ENCODE results near the gene RUFY3.

The RUFY3 gene

DNA sequence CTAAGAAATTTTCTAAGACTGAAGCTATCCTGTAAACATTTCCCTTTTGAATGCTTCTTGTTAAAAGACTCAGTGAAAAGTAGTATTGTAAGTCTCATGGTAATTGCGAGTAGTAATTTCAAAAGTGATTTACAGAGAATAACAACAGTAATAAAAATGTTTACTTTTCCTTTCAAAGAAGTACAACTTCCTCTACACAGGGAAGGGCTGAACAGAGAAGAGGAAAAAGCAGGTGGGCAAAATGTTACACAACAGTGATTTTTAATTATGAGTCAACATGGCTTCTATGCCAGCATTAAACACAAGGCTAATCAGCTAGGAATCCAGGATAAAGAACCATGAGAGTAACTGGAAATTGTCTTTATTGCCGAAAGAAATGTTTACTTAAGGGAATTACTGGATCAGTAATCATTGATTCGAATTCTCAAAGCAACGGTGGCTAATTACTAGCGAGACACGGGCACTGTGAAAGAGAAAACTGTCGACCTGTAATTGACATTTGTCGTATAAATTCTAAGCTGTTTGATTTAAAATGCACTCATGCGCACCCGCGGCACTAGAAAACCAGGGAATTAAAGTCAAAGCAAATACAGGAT lies 18.0 kb upstream of the RUFY3 start:
- TF ChIP-seq, protein P1, sequence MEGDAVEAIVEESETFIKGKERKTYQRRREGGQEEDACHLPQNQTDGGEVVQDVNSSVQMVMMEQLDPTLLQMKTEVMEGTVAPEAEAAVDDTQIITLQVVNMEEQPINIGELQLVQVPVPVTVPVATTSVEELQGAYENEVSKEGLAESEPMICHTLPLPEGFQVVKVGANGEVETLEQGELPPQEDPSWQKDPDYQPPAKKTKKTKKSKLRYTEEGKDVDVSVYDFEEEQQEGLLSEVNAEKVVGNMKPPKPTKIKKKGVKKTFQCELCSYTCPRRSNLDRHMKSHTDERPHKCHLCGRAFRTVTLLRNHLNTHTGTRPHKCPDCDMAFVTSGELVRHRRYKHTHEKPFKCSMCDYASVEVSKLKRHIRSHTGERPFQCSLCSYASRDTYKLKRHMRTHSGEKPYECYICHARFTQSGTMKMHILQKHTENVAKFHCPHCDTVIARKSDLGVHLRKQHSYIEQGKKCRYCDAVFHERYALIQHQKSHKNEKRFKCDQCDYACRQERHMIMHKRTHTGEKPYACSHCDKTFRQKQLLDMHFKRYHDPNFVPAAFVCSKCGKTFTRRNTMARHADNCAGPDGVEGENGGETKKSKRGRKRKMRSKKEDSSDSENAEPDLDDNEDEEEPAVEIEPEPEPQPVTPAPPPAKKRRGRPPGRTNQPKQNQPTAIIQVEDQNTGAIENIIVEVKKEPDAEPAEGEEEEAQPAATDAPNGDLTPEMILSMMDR (IDR thresholded peaks at IDR 0.05; ENCODE audit: low read depth, low read length): no peak
- peak overlapping the region; percentile 75 for H3K4me3 ChIP-seq (ENCODE audit: low read depth, low read length)

DNA sequence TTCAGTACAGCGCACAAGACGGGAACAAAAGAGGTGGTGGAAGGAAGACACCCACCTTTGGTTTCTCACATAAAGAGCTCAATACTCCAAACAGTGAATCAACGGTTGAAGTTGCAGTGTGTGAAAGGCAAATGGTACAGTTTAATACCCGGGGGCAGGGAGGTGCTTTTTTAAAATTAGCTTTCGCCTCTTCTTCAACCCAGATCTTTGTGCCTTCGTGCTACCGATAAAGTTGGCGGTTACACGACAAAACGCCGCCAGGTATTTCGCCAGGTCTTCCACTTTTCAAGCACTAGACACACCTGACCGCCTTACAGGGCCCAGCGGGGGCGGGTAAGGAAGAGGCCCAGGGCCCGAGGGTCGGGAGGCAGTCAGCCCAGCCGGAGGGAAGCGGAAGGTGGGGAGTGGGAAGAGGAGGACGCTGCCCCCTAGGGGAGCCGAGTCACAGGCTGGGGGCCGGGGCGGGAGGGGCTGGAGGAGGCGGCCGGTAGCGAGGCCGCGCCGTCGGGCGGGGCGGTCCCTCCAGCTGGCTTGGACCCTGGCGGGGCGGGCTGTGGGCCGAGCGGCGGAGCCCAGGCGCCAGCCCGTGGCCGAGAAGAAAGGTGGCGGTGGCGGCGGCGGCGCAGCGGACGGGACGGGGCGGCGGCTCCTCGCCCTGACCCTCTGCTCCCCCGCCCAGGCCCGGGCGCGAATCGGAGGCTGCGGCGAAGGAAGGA lies 17.4 kb upstream of the RUFY3 start:
- peak overlapping the region; percentile 75 for H3K4me3 ChIP-seq (ENCODE audit: low read depth, low read length)
- TF ChIP-seq, protein P1 (IDR thresholded peaks at IDR 0.05; ENCODE audit: low read depth, low read length): no peak

DNA sequence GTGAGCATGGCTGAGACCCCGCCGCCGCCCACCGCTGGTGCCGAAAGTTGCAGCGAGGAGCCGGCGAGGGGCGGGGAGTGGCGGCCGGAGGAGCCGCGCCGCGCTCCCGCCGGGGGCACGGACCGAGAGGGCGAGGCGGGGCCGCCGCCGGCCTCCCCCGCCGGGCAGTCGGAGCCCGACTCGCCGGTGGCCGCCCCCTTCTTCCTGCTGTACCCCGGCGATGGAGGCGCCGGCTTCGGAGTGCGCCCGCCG lies 16.9 kb upstream of the RUFY3 start:
- TF ChIP-seq, protein P1 (IDR thresholded peaks at IDR 0.05; ENCODE audit: low read depth, low read length): no peak
- H3K4me3 ChIP-seq (ENCODE audit: low read depth, low read length): peak overlapping the region; percentile 75

DNA sequence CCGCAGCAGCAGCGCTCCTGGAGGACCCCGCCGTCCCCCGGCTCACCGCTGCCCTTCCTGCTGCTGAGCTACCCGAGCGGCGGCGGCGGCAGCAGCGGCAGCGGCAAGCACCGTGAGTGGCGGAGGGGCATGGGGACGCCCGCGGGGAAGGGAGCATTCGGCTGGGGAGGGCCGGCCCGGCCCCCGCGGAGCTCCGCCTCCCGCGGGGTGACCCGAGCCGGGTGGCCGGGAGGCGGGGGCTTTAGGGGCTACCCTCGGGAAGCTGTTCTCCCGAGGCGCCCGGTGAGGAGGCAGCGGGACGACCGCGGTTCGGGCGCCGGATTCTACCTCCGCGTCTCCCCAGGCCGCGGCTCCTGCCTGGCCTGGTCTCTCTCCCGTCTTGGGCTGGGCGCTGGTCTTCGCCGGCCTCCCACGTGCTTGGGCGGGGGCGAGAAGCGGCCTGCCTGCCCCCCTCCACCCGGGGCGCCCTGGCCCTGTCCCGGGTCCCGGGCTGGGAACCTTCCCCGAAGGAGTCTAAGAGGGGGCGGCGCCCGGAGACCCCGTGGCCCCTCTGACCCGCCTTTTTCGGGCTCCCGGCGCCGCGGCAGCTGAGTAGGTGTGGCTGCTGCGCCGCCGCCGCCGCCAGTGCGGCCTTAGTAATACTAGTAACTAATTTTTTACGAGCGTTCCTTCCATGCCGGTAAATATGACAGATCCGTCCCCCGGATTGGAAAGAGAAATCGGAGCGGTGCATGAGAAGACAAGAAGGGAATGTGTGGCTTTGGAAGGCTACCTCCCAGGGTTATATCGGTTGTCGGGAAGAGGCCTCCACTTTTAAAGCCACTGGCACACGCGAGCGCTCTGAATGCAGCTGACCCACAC lies 16.4 kb upstream of the RUFY3 start:
- TF ChIP-seq, protein P1 (IDR thresholded peaks at IDR 0.05; ENCODE audit: low read depth, low read length): no peak
- peak overlapping the region; percentile 75 for H3K4me3 ChIP-seq (ENCODE audit: low read depth, low read length)

DNA sequence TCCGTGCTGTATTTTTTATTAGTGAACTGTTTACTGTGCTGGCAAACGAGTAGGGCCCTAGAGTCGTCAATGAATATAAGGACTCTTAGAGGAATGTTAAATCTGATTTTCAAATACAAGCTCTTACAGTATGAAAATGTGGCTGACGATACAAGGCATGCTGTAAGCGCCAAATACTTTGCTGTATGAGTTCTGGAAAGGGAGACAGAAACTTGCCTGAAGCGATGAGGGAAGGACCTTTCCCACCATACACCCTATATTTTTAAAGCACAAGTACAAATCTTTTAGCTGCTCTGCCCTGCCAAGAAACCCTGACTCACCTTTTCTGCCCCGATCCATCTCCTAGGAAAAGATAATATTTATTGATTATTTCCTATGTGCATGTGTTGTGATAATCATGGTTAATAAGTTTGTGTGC lies 15.7 kb upstream of the RUFY3 start:
- TF ChIP-seq, protein P1 (IDR thresholded peaks at IDR 0.05; ENCODE audit: low read depth, low read length): no peak

DNA sequence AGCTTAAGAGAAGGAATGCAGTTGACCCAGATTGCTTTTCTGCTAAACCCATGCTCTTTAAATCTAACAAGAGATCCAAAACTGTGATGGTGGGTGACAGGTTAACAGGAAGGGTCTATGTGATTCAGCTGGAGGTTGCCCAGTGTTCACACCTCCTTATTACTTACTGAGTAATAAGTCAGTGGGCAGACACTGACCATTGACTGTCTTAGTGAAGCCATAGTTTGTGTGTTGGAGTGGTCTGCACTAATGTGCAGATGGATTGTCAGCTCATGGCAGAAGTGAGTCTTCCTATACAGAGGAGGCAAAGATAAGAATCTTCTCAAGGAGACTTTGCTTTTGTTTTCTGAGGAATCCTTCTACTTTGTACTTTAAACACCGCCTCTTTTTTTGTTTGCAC lies 15.2 kb upstream of the RUFY3 start:
- H3K4me3 ChIP-seq (ENCODE audit: low read depth, low read length): peak overlapping the region; percentile 75
- TF ChIP-seq, protein P1 (IDR thresholded peaks at IDR 0.05; ENCODE audit: low read depth, low read length): no peak

More for the DNA sequence above, 15.7 kb upstream of the RUFY3 start:
- H3K4me3 ChIP-seq (ENCODE audit: low read depth, low read length): peak overlapping the region; percentile 75
